ENCODE results near the gene PODN.

DNA sequence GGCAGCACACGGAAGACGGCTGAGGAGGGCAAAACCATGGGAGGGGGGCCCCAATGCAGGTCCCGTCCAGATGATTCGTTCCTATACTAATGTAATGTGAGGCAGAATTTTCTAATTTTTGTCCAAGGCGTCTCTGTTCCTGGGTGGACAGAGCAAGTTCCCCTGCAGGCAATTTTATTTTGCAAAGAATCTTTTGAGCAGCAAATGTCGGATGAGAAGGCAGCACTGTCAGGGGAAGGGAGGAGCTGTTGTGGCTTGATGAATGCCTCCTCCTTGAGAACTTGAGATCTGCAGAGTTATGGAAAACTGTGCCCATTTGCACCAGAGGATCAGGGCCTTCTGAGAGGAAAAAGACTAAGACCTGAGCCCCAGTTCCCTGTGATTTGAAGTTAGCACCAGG is 63.1 kb downstream of the PODN start:
- TF ChIP-seq POLR2A (IDR thresholded peaks at IDR 0.05) (no peak), POLR2AphosphoS5 (IDR thresholded peaks at IDR 0.05) (no peak), CTCF (IDR thresholded peaks at IDR 0.05 in 8 of 11, conservative IDR thresholded peaks at IDR 0.05 in 3 of 11) (no peak)
